Stomach (tissue), 9 donors: ENCODE measurements around the gene GULP1. TPM values are rescaled to one million over a fixed set of nuclear protein-coding genes. Genes with fewer than 3 reads are reported as not detected.

Experiments
- DNase-seq, 2 donors: peaks; one replicate each; pipeline versions ENCODE4 v3.0.0 to v3.0.0-alpha.2; 2013 to 2019
- H3K27ac ChIP-seq, 5 donors: fragments of 200-600 bp in 4 of 5; sonication (generic) in 4 of 5; one replicate each; pipeline ENCODE4 v1.5.1; 2013 to 2019; ENCODE audit warnings: mild to moderate bottlenecking in 1 of 5, moderate library complexity in 1 of 5
- H3K27me3 ChIP-seq, 3 donors: fragments of 200-600 bp; sonication (generic); one replicate each; pipeline ENCODE4 v1.5.1; 2017 to 2019; ENCODE audit warnings: mixed run types in 1 of 3
- H3K36me3 ChIP-seq, 4 donors: fragments of 200-600 bp; sonication (generic); 1 replicate in 3 of 4; 2 replicates in 1 of 4; pipeline ENCODE4 v1.5.1; 2016 to 2019
- H3K4me1 ChIP-seq, 4 donors: fragments of 200-600 bp; sonication (generic); one replicate each; pipeline ENCODE4 v1.5.1; 2016 to 2019
- H3K4me3 ChIP-seq, 4 donors: fragments of 200-600 bp; sonication (generic) in 3 of 4; one replicate each; pipeline ENCODE4 v1.5.1; 2016 to 2019; ENCODE audit warnings: mild to moderate bottlenecking in 1 of 4
- H3K9me3 ChIP-seq, 4 donors: fragments of 200-600 bp; sonication (generic); one replicate each; pipeline ENCODE4 v1.5.1; 2016 to 2019
- EP300 ChIP-seq: sonication (generic); formaldehyde crosslinking; IDR thresholded peaks from one replicate; pipeline ENCODE4 v1.6.1; 2017; ENCODE audit warnings: antibody characterized with exemption
- POLR2A ChIP-seq, 4 donors: fragments of 450-650 bp; IDR thresholded peaks; one replicate each; pipeline ENCODE4 v1.6.1; 2016; ENCODE audit warnings: antibody characterized with exemption in 4 of 4, control low read depth in 2 of 4, mild to moderate bottlenecking in 1 of 4, moderate library complexity in 1 of 4
- POLR2AphosphoS5 ChIP-seq, 3 donors: sonication (generic); formaldehyde crosslinking; IDR thresholded peaks; one replicate each; pipeline ENCODE4 v1.6.1; 2016; ENCODE audit warnings: antibody characterized with exemption in 3 of 3
- WGBS, 5 donors: extraction: QIAGEN DNeasy Blood & Tissue Kit in 3 of 5; methylation state at CpG; one replicate each; pipeline versions ENCODE4 v1.1.5 to v1.1.7; 2013 to 2018; 5-methylcytosine and 5-hydroxymethylcytosine counted together
- intact Hi-C: fragments of 100-400 bp; cut with DNase I; formaldehyde crosslinking; loops from one replicate; pipeline ENCODE4 v1.15.1; 2023; ENCODE audit warnings: low total_unique reads
- polyA plus RNA-seq, 3 donors: library from polyadenylated mRNA; stranded (reverse); fragments of 200-250 nt; gene quantifications; one replicate each; pipeline ENCODE4 v1.2.3, GENCODE V29; 2013
- total RNA-seq, 5 donors: library from RNA; depleted of rRNA; stranded (reverse); fragments of >200 nt; gene quantifications; one replicate each; pipeline versions ENCODE4 v1.1.0 to v1.2.3, GENCODE V29; 2014 to 2016
- TF ChIP-seq, protein P1 (sequence below), 7 experiments: fragments of 450-650 bp in 4 of 7; fragments of 200-600 bp in 3 of 7; sonication (generic) in 3 of 7; IDR thresholded peaks; one replicate each; pipeline ENCODE4 v1.5.1; 2016 to 2019; ENCODE audit warnings: antibody characterized with exemption in 7 of 7, control low read depth in 2 of 7, mild to moderate bottlenecking in 1 of 7
- donor health status: healthy with polysubstance abuse.
- donor health status: Bipolar disorder and iron deficiency.
- donor health status: healthy.

GULP1 gene
- total and polyA plus RNA-seq, 8 donors: 4.9 to 179 (median 32.8) TPM

DNA sequence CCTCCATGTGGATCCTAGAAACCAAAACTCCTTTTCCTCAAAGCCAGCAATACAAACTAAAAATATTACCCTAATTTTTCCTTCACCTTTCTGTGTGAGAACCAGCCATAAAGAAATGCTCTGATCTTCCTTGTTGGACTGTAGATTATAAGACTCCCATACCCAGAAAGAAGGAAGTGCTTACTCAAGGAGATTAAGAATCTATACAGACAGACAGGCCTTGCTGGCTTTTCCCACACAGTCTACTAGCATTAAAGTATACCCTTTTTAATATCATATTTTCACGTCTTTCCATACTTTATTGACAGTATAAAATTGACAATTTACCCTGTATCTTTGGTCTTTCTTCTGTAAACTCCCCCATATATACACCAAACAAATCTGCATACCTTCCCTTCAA is 139.0 kb downstream of the GULP1 start:
- Histone ChIP-seq H3K36me3 (no peaks in the 10 kb centered on the region), H3K27ac (peak overlapping the region in 1 of 5 donors; percentile 21), H3K27me3 (no peaks in the 10 kb centered on the region), H3K4me3 (no peak overlapping the region), H3K4me1 (peaks cover 0 to 10% (median 2%) of the 10 kb centered on the region in 4 donors), H3K9me3 (no peaks in the 10 kb centered on the region)
- WGBS, 5 donors: 50 to 70% (median 58%) methylated on average over 1 of the region's 1 CpG
- intact Hi-C loops: no loop called here
- TF ChIP-seq EP300 (no peak), POLR2AphosphoS5 (IDR thresholded peaks at IDR 0.05) (no peak), POLR2A (IDR thresholded peaks at IDR 0.05) (no peak)
- TF ChIP-seq, protein P1, sequence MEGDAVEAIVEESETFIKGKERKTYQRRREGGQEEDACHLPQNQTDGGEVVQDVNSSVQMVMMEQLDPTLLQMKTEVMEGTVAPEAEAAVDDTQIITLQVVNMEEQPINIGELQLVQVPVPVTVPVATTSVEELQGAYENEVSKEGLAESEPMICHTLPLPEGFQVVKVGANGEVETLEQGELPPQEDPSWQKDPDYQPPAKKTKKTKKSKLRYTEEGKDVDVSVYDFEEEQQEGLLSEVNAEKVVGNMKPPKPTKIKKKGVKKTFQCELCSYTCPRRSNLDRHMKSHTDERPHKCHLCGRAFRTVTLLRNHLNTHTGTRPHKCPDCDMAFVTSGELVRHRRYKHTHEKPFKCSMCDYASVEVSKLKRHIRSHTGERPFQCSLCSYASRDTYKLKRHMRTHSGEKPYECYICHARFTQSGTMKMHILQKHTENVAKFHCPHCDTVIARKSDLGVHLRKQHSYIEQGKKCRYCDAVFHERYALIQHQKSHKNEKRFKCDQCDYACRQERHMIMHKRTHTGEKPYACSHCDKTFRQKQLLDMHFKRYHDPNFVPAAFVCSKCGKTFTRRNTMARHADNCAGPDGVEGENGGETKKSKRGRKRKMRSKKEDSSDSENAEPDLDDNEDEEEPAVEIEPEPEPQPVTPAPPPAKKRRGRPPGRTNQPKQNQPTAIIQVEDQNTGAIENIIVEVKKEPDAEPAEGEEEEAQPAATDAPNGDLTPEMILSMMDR (IDR thresholded peaks at IDR 0.05): no peak
- no peak for DNase-seq

DNA sequence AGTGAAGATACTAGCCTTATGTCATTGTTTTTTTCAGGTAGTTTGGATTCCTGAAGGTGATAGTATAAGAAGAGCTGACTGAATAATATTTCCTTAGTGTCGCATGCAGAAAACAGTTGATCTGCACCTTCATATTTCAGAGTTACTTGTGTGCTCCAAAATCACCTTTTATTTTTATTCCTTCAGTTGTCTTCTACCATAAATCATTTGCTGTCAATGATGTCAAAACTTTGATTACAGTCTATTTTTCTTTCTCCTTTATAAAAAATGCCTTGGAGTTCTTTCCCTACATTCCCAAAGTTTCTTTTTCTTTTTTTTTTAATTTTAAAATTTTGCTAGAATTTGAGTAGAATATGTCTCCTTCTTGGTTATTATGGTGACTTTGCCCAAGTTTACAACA is 142.3 kb downstream of the GULP1 start:
- no peak for DNase-seq
- WGBS, 5 donors: 94 to 100% (median 98%) methylated on average over 1 of the region's 1 CpG
- Histone ChIP-seq H3K27me3 (no peaks in the 10 kb centered on the region), H3K36me3 (no peaks in the 10 kb centered on the region), H3K27ac (no peak overlapping the region), H3K4me1 (peaks cover 0 to 10% (median 2%) of the 10 kb centered on the region in 4 donors), H3K4me3 (no peak overlapping the region), H3K9me3 (peaks cover 0 to 3% (median 0%) of the 10 kb centered on the region in 4 donors)
- intact Hi-C loops: no loop called here
- TF ChIP-seq, protein P1 (IDR thresholded peaks at IDR 0.05): no peak
- no peak for TF ChIP-seq POLR2A (IDR thresholded peaks at IDR 0.05)

DNA sequence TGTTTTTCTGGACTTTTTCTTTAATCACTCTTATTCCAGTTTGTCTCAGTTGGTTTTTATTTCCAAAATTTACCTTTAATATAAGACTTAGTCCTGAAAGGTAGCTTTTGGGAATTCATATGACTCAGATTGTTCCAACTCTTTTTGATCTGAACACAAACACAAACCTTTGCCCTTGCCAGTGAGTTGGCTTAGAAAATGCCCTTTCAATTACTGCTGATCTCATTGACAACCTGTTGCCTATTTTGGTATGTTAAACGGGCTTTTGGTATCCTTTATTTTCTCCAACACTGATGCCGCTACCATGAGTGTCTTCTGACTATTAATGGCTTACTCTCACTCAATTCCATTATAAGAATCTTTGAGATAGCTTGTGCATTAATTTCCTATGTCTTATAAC is 143.4 kb downstream of the GULP1 start:
- 61 to 73% (median 65%) methylated on average over 2 of the region's 2 CpGs for WGBS, 5 donors
- TF ChIP-seq POLR2A (IDR thresholded peaks at IDR 0.05) (no peak), EP300 (no peak), POLR2AphosphoS5 (IDR thresholded peaks at IDR 0.05) (no peak)
- TF ChIP-seq, protein P1 (IDR thresholded peaks at IDR 0.05): no peak
- DNase-seq: no peak
- Histone ChIP-seq H3K27ac (no peak overlapping the region), H3K36me3 (no peaks in the 10 kb centered on the region), H3K4me3 (no peak overlapping the region), H3K4me1 (peaks cover 0 to 10% (median 2%) of the 10 kb centered on the region in 4 donors), H3K27me3 (no peaks in the 10 kb centered on the region), H3K9me3 (peaks cover 0 to 3% (median 0%) of the 10 kb centered on the region in 4 donors)
- intact Hi-C loops: no loop called here

DNA sequence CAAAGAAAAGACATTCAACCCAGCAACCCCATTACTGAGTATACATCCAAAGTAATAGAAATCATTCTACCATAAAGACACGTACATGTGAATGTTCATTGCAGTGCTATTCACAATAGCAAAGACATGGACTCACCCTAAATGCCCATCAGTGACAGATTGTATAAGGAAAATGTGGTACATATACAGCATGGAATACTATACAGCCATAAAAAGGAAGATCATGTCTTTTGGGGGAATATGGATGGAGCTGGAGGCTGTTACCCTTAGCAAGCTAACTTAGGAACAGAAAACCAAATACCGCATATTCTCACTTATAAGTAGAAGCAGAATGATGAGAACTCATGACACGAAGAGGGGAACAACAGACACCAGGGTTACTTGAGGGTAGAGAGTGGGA is 145.9 kb downstream of the GULP1 start:
- no peaks in the 10 kb centered on the region for H3K27me3 ChIP-seq
- intact Hi-C loops: no loop called here
- peaks cover 0 to 16% (median 3%) of the 10 kb centered on the region in 4 donors for H3K4me1 ChIP-seq
- TF ChIP-seq POLR2AphosphoS5 (IDR thresholded peaks at IDR 0.05): no peak
- TF ChIP-seq POLR2A (IDR thresholded peaks at IDR 0.05): no peak
- TF ChIP-seq, protein P1 (IDR thresholded peaks at IDR 0.05): no peak
- TF ChIP-seq EP300: no peak
- no peak overlapping the region for H3K27ac ChIP-seq
- no peak for DNase-seq
- no peak overlapping the region for H3K4me3 ChIP-seq
- H3K36me3 ChIP-seq: no peaks in the 10 kb centered on the region
- WGBS, 5 donors: 94 to 97% (median 97%) methylated on average over 3 of the region's 3 CpGs
- H3K9me3 ChIP-seq: peaks cover 0 to 3% (median 0%) of the 10 kb centered on the region in 4 donors
